Measurements from ENCODE around the gene NQO2.
"Not testable (repeated sequence)": the region's sequence is repeated elsewhere in the genome, so short reads cannot be mapped to it uniquely, and the experiment has no call there.

The NQO2 gene

GRCh38 chr6:2970034-2970685, 29.5 kb upstream of the NQO2 start:
- no peak for TF ChIP-seq CTCF (IDR thresholded peaks at IDR 0.05; ENCODE audit: extremely low read depth, missing control alignments)
- no peak for DNase-seq (ENCODE audit: low spot score)

DNA sequence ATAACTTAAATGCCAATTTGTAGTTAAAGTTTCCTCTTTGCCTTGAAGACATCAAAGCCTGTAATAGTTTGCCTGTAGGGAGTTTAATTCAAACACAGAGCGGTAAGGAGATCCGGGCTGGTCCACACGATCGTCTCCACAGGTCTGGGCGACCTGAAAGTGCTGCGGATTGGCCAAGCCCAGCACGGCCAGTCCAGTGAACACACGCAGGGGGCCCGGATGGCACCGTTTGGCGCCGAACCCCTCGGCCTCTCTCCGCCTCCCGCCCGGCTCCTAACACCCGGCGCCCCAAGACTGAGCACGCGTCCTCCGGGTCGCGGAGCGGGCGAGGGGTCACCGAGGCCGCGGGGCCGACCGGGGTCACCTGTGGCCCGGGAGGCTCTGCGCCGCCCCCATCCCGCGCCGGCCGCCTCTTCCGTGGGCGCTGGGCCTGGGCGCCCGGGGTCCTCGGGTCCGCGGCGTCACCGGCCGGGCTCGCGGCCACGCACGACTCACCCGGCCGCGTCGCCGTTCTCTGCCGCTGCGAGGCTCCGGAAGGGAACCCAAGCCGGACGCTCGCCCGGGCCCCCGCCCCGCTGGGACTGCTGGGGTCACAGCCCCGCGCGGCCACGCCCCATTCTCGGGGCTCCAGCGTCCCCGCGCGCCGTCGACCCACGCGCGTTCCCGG, 28.8 kb upstream of the NQO2 start:
- peak; percentile 65 for DNase-seq (ENCODE audit: low spot score)
- TF ChIP-seq CTCF (IDR thresholded peaks at IDR 0.05; ENCODE audit: extremely low read depth, missing control alignments): no peak

DNA sequence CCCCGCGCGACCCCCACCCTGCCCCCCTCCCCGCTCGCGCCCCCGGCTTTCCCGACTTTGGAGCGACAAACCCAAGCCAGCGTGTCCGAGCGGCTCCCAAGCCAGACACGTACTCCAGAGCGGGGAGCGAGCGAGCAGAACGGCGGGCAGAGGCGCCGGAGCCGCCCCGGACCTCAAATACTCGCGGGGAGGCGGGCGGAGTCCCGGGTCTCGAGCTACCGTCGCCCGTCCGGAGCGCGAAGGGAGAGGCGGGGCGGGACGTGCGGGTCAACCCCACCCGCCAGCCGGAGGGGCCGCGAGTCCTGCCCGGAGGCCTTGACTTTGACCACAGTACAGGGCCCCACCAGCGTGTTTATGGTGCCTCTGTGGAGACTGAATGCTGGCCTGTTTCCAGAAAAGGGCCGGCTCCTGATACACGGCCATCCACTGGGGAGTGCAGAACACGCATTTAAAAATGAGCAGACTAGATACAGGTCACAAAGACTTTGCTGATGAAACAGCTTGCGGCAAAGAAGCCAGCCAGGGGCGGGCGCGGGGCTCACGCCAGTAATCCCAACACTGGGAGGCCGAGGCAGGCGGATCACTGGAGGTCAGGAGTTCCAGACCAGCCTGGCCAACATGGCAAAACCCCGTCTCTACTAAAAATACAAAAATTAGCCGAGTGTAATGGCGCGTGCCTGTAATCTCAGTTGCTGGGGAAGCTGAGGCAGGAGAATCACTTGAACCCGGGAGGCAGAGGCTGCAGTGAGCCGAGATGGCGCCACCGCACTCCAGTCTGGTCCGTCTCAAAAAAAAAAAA, 28.1 kb upstream of the NQO2 start, which contains the start of gene SERPINB6:
Gene SERPINB6 (minus strand): TSS at position 148 of the 799 bp plus-strand sequence. CDS start 12,235 bp downstream, outside the sequence.
- DNase-seq (ENCODE audit: low spot score): peak; percentile 54
- TF ChIP-seq CTCF (IDR thresholded peaks at IDR 0.05; ENCODE audit: extremely low read depth, missing control alignments): no peak

DNA sequence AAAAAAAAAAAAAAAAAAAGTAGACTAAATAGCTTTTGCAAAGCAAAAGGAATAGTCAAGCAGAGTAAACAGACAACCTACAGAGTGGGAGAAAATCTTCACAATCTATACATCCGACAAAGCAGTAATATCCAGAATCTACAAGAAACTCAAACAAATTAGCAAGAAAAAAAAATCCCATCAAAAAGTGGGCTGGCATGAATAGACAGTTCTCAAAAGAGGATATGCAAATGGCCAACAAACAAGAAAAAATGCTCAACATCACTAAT, 27.5 kb upstream of the NQO2 start:
- not testable (repeated sequence) for DNase-seq (ENCODE audit: low spot score)

DNA sequence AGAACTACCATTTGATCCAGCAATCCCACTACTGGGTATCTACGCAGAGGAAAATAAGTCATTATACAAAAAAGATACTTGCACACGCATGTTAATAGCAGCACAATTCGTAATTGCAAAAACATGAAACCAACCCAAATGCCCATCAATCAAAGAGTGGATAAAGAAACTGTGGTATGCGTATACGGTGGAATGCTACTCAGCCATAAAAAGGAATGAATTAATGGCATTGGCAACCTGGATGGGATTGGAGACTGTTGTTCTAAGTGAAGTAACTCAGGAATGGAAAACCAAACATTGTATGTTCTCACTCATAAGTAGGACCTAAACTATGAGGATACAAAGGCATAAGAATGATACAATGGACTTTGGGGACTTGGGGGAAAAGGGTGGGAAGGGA, 27.0 kb upstream of the NQO2 start:
- not testable (repeated sequence) for DNase-seq (ENCODE audit: low spot score)

DNA sequence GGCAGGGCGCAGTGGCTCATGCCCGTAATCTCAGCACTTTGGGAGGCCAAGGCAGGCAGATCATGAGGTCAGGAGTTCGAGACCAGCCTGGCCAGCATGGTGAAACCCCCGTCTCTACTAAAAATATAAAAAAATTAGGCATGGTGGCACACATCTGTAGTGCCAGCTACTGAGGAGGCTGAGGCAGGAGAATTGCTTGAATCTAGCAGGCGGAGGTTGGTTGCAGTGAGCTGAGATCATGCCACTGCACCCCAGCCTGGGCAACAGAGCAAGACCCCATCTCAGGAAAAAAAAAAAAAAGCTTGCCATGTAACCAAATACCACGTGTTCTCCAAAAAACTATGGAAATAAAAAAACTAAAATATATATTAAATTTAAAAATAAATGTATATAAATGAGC, 26.5 kb upstream of the NQO2 start:
- not testable (repeated sequence) for DNase-seq (ENCODE audit: low spot score)

DNA sequence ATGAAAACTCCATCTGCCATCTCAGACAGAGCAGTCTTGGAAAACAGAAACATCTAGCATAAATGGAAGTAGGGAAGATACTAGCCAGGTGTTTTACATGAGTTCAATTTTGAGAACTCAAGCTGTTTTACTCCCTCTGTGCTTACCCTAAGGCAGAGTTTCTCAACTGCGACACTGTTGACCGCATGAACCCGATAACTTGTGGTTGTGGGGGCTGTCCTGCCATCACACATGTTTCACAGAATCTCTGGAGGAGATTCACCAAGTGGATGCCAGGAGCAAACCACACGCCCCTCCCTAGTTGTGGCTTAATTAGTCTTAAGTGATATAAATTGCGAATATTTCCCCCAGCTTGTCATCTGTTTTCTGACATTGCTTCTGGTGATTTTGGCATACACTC, 26.0 kb upstream of the NQO2 start:
- no peak for TF ChIP-seq CTCF (IDR thresholded peaks at IDR 0.05; ENCODE audit: extremely low read depth, missing control alignments)
- DNase-seq (ENCODE audit: low spot score): no peak

GRCh38 chr6:2976060-2976459, 23.6 kb upstream of the NQO2 start:
- no peak for TF ChIP-seq CTCF (IDR thresholded peaks at IDR 0.05; ENCODE audit: extremely low read depth, missing control alignments)
- DNase-seq (ENCODE audit: low spot score): no peak
